ENCODE results near the gene POLR2C. TPM values are rescaled to one million over a fixed set of nuclear protein-coding genes. Genes with fewer than 3 reads are reported as not detected.

The POLR2C gene
- total and polyA plus RNA-seq, 10 of the 15 experiments (the other 5 are each of a cell fraction or from before 2014, with no cell fraction given) = 26.9 to 93.0 (median 57.8) TPM

DNA sequence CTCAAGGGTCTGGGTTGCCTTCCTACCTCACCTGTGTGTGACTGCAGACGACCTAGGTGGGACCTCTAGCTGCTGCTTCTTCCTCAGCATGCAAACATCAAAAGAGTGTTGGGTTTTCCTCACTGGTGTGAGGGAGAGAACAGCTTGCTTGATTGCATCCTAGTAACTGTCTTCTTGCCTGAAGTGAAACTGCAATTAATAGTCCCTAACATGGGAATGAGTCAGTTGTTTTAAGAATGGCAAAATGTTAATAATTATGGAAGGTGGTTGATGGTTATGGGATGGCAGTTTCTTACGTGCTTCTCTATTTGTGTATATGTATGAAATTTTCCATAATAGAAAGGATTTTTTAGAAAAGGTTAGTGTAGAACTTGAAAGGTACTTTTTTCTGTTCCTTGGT is 5.9 kb downstream of the POLR2C start (continued):
- TF ChIP-seq NFYB (IDR thresholded peaks at IDR 0.05; ENCODE audit: insufficient read depth, low read depth, low read length) (no peak), SUZ12 (IDR thresholded peaks at IDR 0.05; ENCODE audit: unreplicated experiment) (no peak)
- TF ChIP-seq, protein P1, sequence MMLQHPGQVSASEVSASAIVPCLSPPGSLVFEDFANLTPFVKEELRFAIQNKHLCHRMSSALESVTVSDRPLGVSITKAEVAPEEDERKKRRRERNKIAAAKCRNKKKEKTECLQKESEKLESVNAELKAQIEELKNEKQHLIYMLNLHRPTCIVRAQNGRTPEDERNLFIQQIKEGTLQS (IDR thresholded peaks at IDR 0.05; ENCODE audit: borderline replicate concordance, extremely low read depth, low read depth, low read length) = no peak

DNA sequence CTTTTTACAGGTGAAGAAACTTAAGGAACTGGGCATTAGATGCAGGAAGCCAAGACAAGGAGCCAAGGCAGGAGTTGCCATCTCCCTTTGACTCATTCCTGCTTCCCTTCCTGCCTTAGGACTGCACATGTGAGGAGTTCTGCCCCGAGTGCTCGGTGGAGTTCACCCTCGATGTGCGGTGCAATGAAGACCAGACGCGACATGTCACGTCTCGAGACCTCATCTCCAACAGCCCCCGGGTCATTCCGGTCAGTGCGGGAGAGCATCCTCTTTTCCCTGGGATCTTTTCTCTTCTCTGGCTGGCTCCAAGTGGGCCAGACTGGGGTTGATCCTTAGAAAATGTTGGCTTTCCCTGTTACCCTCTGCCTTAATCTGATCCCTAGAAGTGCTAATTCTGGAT is 6.6 kb downstream of the POLR2C start:
- no peak overlapping the region for H3K9ac ChIP-seq (ENCODE audit: control insufficient read depth, insufficient read depth, low read length)
- no peak overlapping the region for H3K27ac ChIP-seq (ENCODE audit: control insufficient read depth, insufficient read depth)
- ATAC-seq = no peak
- WGBS (ENCODE audit: insufficient coverage, insufficient replicate concordance, low lambda C conversion rate, missing lambda C conversion rate) = 97% methylated on average over 11 of the region's 11 CpGs
- RAD21 ChIA-PET (ENCODE audit: unreplicated experiment) = no interaction called here
- H3K9me3 ChIP-seq (replicated peaks; ENCODE audit: control insufficient read depth, insufficient read depth, low read length) = no peaks in the 10 kb centered on the region
- BruUV-seq (replicated peaks) = no TSS peak
- no peak overlapping the region for H3K4me2 ChIP-seq (ENCODE audit: control insufficient read depth, insufficient read depth)
- no peak for DNase-seq (ENCODE audit: low read depth, low spot score)
- intact Hi-C loops (cut with micrococcal nuclease; ENCODE audit: unreplicated experiment) = no loop called here
- no peak overlapping the region for H2AFZ ChIP-seq (ENCODE audit: control insufficient read depth, low read depth, low read length)
- H4K20me1 ChIP-seq (ENCODE audit: control insufficient read depth, insufficient read depth) = no peaks in the 10 kb centered on the region
- peaks cover 25 to 42% of the 10 kb centered on the region in 2 experiments for H3K36me3 ChIP-seq (ENCODE audit: control insufficient read depth in 2 of 2, insufficient read depth in 2 of 2, low read length in 1 of 2)
- no peak overlapping the region for H3K4me3 ChIP-seq
- SMC1A ChIA-PET (ENCODE audit: uncharacterized antibody, unreplicated experiment) = no interaction called here
- 0 out of 2 replicates have a peak, but pooled peaks cover under 1% of the 10 kb centered on the region for H3K79me2 ChIP-seq (ENCODE audit: control insufficient read depth, insufficient read depth, low read length)
- in situ Hi-C loops (cut with MboI) = no loop called here
- POLR2A ChIA-PET = no interaction called here
- FAIRE-seq = no peak
- CTCF ChIA-PET = no interaction called here
- no peaks in the 10 kb centered on the region for H3K4me1 ChIP-seq (ENCODE audit: control insufficient read depth, insufficient read depth, low read length)
- no peaks in the 10 kb centered on the region for H3K27me3 ChIP-seq (replicated peaks in 1 of 2; ENCODE audit: control insufficient read depth in 2 of 2, insufficient read depth in 2 of 2, low read length in 1 of 2)
- TF ChIP-seq ZNF217 (IDR thresholded peaks at IDR 0.05) = no peak
- no peak for TF ChIP-seq STAT3 (IDR thresholded peaks at IDR 0.05; ENCODE audit: low read depth, low read length)
- TF ChIP-seq, protein P2, sequence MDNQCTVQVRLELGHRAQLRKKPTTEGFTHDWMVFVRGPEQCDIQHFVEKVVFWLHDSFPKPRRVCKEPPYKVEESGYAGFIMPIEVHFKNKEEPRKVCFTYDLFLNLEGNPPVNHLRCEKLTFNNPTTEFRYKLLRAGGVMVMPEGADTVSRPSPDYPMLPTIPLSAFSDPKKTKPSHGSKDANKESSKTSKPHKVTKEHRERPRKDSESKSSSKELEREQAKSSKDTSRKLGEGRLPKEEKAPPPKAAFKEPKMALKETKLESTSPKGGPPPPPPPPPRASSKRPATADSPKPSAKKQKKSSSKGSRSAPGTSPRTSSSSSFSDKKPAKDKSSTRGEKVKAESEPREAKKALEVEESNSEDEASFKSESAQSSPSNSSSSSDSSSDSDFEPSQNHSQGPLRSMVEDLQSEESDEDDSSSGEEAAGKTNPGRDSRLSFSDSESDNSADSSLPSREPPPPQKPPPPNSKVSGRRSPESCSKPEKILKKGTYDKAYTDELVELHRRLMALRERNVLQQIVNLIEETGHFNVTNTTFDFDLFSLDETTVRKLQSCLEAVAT (IDR thresholded peaks at IDR 0.05) = no peak
- no peak for TF ChIP-seq HDGF (IDR thresholded peaks at IDR 0.05)
- no peak for TF ChIP-seq SP1 (IDR thresholded peaks at IDR 0.05; ENCODE audit: low read depth, low read length)
- no peak for TF ChIP-seq SRF (IDR thresholded peaks at IDR 0.05; ENCODE audit: low read depth in 2 of 2, low read length in 2 of 2)
- TF ChIP-seq, protein P3, sequence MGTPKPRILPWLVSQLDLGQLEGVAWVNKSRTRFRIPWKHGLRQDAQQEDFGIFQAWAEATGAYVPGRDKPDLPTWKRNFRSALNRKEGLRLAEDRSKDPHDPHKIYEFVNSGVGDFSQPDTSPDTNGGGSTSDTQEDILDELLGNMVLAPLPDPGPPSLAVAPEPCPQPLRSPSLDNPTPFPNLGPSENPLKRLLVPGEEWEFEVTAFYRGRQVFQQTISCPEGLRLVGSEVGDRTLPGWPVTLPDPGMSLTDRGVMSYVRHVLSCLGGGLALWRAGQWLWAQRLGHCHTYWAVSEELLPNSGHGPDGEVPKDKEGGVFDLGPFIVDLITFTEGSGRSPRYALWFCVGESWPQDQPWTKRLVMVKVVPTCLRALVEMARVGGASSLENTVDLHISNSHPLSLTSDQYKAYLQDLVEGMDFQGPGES (IDR thresholded peaks at IDR 0.05) = no peak
- no peak for TF ChIP-seq PML (IDR thresholded peaks at IDR 0.05; ENCODE audit: low read length)
- no peak for TF ChIP-seq HDAC2 (IDR thresholded peaks at IDR 0.05)
- TF ChIP-seq TBL1XR1 (IDR thresholded peaks at IDR 0.05; ENCODE audit: low read depth, low read length) = no peak
- no peak for TF ChIP-seq NRF1 (conservative IDR thresholded peaks at IDR 0.05; ENCODE audit: low read depth, low read length)
- TF ChIP-seq RAD21 (IDR thresholded peaks at IDR 0.05; ENCODE audit: insufficient read depth, low read depth, low read length) = no peak
- TF ChIP-seq YY1 (IDR thresholded peaks at IDR 0.05; ENCODE audit: low read depth, low read length) = no peak
- TF ChIP-seq RCOR1 (conservative IDR thresholded peaks at IDR 0.05; ENCODE audit: low read depth, low read length) = no peak
- no peak for TF ChIP-seq NFXL1 (IDR thresholded peaks at IDR 0.05; ENCODE audit: borderline replicate concordance)
- no peak for TF ChIP-seq EGR1 (IDR thresholded peaks at IDR 0.05; ENCODE audit: borderline replicate concordance in 1 of 2, low read depth in 2 of 2, low read length in 2 of 2)
- TF ChIP-seq, protein P4, sequence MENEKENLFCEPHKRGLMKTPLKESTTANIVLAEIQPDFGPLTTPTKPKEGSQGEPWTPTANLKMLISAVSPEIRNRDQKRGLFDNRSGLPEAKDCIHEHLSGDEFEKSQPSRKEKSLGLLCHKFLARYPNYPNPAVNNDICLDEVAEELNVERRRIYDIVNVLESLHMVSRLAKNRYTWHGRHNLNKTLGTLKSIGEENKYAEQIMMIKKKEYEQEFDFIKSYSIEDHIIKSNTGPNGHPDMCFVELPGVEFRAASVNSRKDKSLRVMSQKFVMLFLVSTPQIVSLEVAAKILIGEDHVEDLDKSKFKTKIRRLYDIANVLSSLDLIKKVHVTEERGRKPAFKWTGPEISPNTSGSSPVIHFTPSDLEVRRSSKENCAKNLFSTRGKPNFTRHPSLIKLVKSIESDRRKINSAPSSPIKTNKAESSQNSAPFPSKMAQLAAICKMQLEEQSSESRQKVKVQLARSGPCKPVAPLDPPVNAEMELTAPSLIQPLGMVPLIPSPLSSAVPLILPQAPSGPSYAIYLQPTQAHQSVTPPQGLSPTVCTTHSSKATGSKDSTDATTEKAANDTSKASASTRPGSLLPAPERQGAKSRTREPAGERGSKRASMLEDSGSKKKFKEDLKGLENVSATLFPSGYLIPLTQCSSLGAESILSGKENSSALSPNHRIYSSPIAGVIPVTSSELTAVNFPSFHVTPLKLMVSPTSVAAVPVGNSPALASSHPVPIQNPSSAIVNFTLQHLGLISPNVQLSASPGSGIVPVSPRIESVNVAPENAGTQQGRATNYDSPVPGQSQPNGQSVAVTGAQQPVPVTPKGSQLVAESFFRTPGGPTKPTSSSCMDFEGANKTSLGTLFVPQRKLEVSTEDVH (IDR thresholded peaks at IDR 0.05; ENCODE audit: low read depth, partially characterized antibody) = no peak
